Measurements from ENCODE around the gene RERE. TPM values are rescaled to one million over a fixed set of nuclear protein-coding genes. Genes with fewer than 3 reads are reported as not detected.

The RERE gene
- total RNA-seq, 2 donors from 2014 or later, result 207 to 322 TPM

DNA sequence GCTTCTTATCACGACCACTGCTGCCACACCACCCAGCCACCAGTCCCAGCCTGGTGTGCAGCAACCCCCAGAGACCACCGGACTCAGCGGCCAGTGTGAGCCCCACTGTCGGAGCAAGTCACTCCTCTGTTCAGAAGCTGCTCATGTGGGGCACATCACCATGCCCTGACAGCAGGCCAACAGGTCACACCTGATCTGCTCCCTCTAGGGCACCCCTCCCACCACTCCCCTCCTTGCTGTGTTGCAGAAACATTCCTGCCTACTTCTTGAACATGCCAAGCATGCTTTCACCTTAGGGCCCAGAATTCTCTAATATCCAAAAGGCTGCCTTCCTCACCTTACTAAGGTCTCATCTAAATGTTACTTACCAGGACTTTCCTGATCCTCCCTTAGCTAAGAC, 353.1 kb downstream of the RERE start:
- TF ChIP-seq, protein P1, sequence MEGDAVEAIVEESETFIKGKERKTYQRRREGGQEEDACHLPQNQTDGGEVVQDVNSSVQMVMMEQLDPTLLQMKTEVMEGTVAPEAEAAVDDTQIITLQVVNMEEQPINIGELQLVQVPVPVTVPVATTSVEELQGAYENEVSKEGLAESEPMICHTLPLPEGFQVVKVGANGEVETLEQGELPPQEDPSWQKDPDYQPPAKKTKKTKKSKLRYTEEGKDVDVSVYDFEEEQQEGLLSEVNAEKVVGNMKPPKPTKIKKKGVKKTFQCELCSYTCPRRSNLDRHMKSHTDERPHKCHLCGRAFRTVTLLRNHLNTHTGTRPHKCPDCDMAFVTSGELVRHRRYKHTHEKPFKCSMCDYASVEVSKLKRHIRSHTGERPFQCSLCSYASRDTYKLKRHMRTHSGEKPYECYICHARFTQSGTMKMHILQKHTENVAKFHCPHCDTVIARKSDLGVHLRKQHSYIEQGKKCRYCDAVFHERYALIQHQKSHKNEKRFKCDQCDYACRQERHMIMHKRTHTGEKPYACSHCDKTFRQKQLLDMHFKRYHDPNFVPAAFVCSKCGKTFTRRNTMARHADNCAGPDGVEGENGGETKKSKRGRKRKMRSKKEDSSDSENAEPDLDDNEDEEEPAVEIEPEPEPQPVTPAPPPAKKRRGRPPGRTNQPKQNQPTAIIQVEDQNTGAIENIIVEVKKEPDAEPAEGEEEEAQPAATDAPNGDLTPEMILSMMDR (IDR thresholded peaks at IDR 0.05), result no peak
- no peak for TF ChIP-seq POLR2AphosphoS5 (IDR thresholded peaks at IDR 0.05)
- Histone ChIP-seq H3K36me3 (no peaks in the 10 kb centered on the region), H3K27ac (peak overlapping the region; percentile 69 to 72), H3K4me3 (no peak overlapping the region), H3K4me1 (replicated peaks) (peaks cover 43% of the 10 kb centered on the region), H3K9me3 (no peaks in the 10 kb centered on the region), H3K27me3 (replicated peaks; ENCODE audit: insufficient read depth) (no peaks in the 10 kb centered on the region)
- intact Hi-C loops (cut with DNase I), result loop anchor here (10.0 kb wide), 2 partner anchors 100 to 260 kb away; no protein-coding TSS in a partner anchor
- no peak for DNase-seq (ENCODE audit: low spot score)
- 72% methylated on average over 4 of the region's 4 CpGs for WGBS

GRCh38 chr1:8463144-8463927, 354.1 kb downstream of the RERE start:
- H3K36me3 ChIP-seq, result no peaks in the 10 kb centered on the region
- no peak for TF ChIP-seq POLR2A (IDR thresholded peaks at IDR 0.05)
- TF ChIP-seq, protein P1 (IDR thresholded peaks at IDR 0.05), result no peak
- peak; percentile 38 for TF ChIP-seq POLR2AphosphoS5 (IDR thresholded peaks at IDR 0.05)
- H3K27ac ChIP-seq, result peak overlapping the region; percentile 69 to 72
- peak; percentile 44 for DNase-seq (ENCODE audit: low spot score)
- peaks cover 43% of the 10 kb centered on the region for H3K4me1 ChIP-seq (replicated peaks)
- no peaks in the 10 kb centered on the region for H3K9me3 ChIP-seq
- no peak overlapping the region for H3K4me3 ChIP-seq
- 12% methylated on average over 8 of the region's 8 CpGs for WGBS
- intact Hi-C loops (cut with DNase I), result loop anchor here (10.0 kb wide), 2 partner anchors 101 to 261 kb away; no protein-coding TSS in a partner anchor
- H3K27me3 ChIP-seq (replicated peaks; ENCODE audit: insufficient read depth), result no peaks in the 10 kb centered on the region

DNA sequence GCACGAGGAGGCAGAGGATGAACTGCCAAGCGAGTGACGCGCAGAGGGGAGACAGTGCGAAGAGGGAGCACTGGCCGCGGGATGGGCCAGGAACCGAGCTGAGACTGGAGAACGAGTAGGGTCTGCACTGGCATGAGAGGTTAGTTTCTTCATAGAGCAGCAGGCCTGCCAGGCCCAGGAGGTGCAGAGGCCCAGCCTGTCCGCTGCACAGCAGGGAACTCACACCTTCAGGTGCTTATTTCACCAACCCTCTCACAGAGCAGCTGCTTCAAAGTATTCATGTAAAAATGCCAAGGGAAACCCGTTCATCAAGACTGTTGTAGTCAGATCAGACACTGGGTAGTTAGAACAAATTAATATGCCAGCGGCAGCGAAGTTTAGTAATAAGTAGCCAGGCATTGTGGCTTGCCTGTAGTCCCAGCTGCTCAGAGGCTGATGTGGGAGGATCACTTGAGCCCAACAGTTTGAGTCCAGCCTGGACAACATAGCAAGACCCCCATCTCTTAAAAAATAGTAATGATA, 355.0 kb downstream of the RERE start:
- no peak overlapping the region for H3K4me3 ChIP-seq
- no peaks in the 10 kb centered on the region for H3K9me3 ChIP-seq
- H3K27me3 ChIP-seq (replicated peaks; ENCODE audit: insufficient read depth), result no peaks in the 10 kb centered on the region
- peak overlapping the region; percentile 69 to 72 for H3K27ac ChIP-seq
- H3K36me3 ChIP-seq, result no peaks in the 10 kb centered on the region
- TF ChIP-seq POLR2AphosphoS5 (IDR thresholded peaks at IDR 0.05), result peak; percentile 12
- TF ChIP-seq, protein P1 (IDR thresholded peaks at IDR 0.05), result no peak
- intact Hi-C loops (cut with DNase I), result loop anchor here (10.0 kb wide), 2 partner anchors 102 to 262 kb away; no protein-coding TSS in a partner anchor
- peaks cover 41% of the 10 kb centered on the region for H3K4me1 ChIP-seq (replicated peaks)
- peak; percentile 36 for DNase-seq (ENCODE audit: low spot score)
- 49% methylated on average over 13 of the region's 13 CpGs for WGBS

GRCh38 chr1:8461351-8462110, 355.9 kb downstream of the RERE start:
- H3K27ac ChIP-seq, result peak overlapping the region; percentile 37 to 72
- H3K4me3 ChIP-seq, result no peak overlapping the region
- TF ChIP-seq POLR2A (IDR thresholded peaks at IDR 0.05) (no peak), POLR2AphosphoS5 (IDR thresholded peaks at IDR 0.05) (no peak)
- TF ChIP-seq, protein P1 (IDR thresholded peaks at IDR 0.05), result no peak
- WGBS, result 64% methylated on average over 5 of the region's 5 CpGs
- no peaks in the 10 kb centered on the region for H3K27me3 ChIP-seq (replicated peaks; ENCODE audit: insufficient read depth)
- intact Hi-C loops (cut with DNase I), result loop anchor here (10.0 kb wide), 2 partner anchors 103 to 263 kb away; no protein-coding TSS in a partner anchor
- no peaks in the 10 kb centered on the region for H3K36me3 ChIP-seq
- no peaks in the 10 kb centered on the region for H3K9me3 ChIP-seq
- DNase-seq (ENCODE audit: low spot score), result no peak
- peaks cover 33% of the 10 kb centered on the region for H3K4me1 ChIP-seq (replicated peaks)
